Nephron progenitor cell (in vitro differentiated cells): Measurements from ENCODE around the gene SLC4A1AP.

Experiments used
- DNase-seq: peaks from one replicate; pipeline ENCODE4 v3.0.0; 2021
- H3K27ac Mint-ChIP-seq: 2 replicates; pipeline ENCODE4 v1.8.0; 2021; ENCODE audit warnings: mild to moderate bottlenecking, moderate library complexity, mixed read lengths
- H3K27me3 Mint-ChIP-seq: 2 replicates; pipeline ENCODE4 v1.8.0; 2021; ENCODE audit warnings: mild to moderate bottlenecking, low read depth, mixed read lengths; ENCODE audit not compliant: poor library complexity
- H3K36me3 Mint-ChIP-seq: 2 replicates; pipeline ENCODE4 v1.8.0; 2021; ENCODE audit warnings: low read depth, mixed read lengths
- H3K4me1 Mint-ChIP-seq: 2 replicates; pipeline ENCODE4 v1.8.0; 2021; ENCODE audit warnings: mixed read lengths
- H3K4me3 Mint-ChIP-seq: 2 replicates; pipeline ENCODE4 v1.8.0; 2021; ENCODE audit warnings: mild to moderate bottlenecking, moderate library complexity, mixed read lengths
- H3K9me3 Mint-ChIP-seq: 2 replicates; pipeline ENCODE4 v1.8.0; 2021; ENCODE audit warnings: mild to moderate bottlenecking, moderate library complexity, mixed read lengths
- TF ChIP-seq, protein P1 (sequence below): fragments of 200-600 bp; sonication (generic); IDR thresholded peaks from 2 replicates; pipeline ENCODE4 v1.5.0; 2021; ENCODE audit warnings: antibody characterized with exemption

SLC4A1AP gene

DNA sequence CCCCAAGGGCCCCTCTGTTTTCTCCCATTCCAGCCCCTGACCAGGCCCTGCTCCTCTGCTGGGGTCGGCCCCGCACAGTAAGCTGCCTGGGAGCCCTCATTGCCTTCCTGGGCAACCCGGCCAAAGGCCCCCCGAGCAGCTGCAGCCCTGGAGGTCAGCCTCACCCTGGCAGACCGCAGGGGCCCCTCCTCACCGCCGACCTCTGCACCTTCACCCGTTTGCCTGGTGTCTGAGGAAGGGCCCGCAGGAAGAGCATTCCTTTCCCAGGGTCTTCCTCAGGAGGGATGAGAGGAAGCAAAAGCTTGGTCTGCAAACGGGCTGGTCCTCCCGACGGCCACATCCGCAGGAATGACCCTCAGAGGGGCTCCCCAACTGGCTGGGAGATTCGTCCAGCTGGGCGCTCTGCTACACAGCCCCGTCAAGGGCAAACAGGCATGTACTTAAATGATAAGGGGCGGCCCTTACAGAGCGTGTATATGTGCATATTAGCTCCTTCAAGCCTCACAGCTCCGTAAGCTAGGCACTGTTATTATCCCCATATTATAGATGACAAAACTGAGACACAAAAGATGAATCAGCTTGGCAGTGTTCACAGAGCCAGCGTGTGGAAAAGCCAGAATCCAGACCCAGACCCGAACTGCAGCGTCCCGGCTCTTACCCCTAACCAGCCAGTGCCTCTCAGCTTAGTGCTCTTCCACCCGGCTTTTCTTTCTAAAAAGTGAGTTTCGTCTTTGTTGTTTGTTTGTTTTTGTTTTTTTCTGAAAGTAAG lies 52.8 kb downstream of the SLC4A1AP start:
- Mint-ChIP-seq H3K27me3 (peaks cover 13% of the 10 kb centered on the region), H3K4me1 (peaks cover 34% of the 10 kb centered on the region), H3K4me3 (peak overlapping the region; percentile 72), H3K27ac (no peak overlapping the region), H3K9me3 (no peaks in the 10 kb centered on the region), H3K36me3 (no peaks in the 10 kb centered on the region)
- TF ChIP-seq, protein P1, sequence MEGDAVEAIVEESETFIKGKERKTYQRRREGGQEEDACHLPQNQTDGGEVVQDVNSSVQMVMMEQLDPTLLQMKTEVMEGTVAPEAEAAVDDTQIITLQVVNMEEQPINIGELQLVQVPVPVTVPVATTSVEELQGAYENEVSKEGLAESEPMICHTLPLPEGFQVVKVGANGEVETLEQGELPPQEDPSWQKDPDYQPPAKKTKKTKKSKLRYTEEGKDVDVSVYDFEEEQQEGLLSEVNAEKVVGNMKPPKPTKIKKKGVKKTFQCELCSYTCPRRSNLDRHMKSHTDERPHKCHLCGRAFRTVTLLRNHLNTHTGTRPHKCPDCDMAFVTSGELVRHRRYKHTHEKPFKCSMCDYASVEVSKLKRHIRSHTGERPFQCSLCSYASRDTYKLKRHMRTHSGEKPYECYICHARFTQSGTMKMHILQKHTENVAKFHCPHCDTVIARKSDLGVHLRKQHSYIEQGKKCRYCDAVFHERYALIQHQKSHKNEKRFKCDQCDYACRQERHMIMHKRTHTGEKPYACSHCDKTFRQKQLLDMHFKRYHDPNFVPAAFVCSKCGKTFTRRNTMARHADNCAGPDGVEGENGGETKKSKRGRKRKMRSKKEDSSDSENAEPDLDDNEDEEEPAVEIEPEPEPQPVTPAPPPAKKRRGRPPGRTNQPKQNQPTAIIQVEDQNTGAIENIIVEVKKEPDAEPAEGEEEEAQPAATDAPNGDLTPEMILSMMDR = no peak
- peak; percentile 30 for DNase-seq

DNA sequence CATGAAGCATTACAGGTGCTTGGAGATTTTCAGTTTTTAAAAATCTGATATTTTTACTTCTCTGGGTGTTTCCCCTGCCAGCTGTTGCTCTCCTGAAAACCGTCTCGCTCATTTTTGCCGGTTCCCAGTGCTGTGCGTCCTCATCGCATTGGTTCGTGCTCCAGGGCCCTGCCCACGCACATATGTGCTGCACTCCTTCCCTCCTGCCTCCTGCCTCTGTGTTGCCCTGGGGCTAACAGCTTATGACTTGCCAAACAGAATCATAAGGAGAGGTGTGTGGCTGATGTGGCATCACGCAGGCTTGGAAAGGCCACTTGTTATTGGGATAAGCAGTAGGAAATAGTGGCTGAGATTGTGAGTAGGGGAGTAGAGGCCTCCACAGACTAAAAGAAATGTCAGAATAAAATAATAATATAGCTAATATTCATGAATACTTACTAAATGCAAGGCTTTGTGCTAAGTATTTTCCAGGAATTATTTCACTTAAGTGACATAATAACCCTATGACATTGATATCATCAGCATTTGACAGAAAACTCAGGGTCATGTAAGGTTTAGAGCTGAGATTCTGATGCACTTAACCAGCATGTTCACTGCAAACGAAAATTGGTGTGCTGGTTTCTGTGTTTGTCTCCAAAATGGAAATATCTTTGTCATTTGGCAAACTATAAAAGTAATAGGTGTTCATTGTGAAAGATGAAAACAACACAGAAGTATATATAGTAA lies 53.5 kb downstream of the SLC4A1AP start:
- peak; percentile 21 for DNase-seq
- no peak overlapping the region for H3K27ac Mint-ChIP-seq
- no peaks in the 10 kb centered on the region for H3K9me3 Mint-ChIP-seq
- H3K4me1 Mint-ChIP-seq = peaks cover 31% of the 10 kb centered on the region
- no peaks in the 10 kb centered on the region for H3K36me3 Mint-ChIP-seq
- peaks cover 10% of the 10 kb centered on the region for H3K27me3 Mint-ChIP-seq
- TF ChIP-seq, protein P1 = no peak
- peak overlapping the region; percentile 72 for H3K4me3 Mint-ChIP-seq

DNA sequence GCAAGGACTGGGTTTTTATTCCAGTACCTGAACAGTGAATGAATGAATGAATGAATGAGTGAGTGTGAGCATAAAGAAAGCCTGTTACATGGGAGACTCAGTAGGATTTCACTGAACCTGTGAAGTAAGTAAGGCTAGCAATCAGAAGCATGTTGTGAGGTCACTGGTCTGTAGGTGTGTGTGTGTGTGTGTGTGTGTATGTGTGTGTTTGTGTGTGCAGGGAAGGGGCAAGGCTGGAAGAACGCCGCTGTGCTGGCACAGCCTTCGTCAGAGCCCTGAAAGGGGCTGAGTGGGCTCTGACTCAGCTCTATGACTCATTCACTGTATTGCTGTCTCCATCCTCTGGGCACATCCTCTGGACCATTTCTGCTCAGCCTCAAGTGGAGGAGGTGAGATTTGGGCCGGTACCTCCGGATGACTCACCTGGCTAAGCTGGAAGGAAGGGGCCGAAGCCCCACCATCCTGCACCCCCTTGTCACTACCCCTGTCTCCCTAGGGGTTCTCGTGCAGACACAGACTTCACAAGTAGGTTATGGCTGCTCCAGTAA lies 56.4 kb downstream of the SLC4A1AP start:
- TF ChIP-seq, protein P1 = no peak
- no peaks in the 10 kb centered on the region for H3K36me3 Mint-ChIP-seq
- H3K4me3 Mint-ChIP-seq = no peak overlapping the region
- DNase-seq = no peak
- peaks cover 6% of the 10 kb centered on the region for H3K27me3 Mint-ChIP-seq
- peaks cover 30% of the 10 kb centered on the region for H3K4me1 Mint-ChIP-seq
- no peak overlapping the region for H3K27ac Mint-ChIP-seq
- no peaks in the 10 kb centered on the region for H3K9me3 Mint-ChIP-seq

DNA sequence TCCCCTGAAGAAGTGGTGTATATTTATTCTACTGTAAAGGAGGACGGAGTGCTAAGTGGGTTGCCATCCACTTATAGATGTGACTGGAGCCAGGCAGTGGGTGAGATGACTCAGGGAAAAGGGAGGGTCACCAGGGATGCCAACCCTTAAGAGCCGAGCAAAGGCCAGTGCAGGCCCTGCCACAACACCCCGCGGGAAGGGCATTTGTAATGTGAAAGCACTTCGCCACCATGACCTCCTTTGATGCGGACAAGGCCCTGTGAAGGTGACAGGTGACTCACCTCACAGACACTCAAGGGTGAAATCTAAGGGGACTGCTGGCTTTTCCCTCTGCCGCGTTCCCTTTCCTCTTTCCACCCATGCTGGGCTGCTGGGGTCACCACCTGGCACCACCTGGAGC lies 57.6 kb downstream of the SLC4A1AP start:
- Mint-ChIP-seq H3K4me3 (no peak overlapping the region), H3K27ac (no peak overlapping the region), H3K4me1 (peaks cover 31% of the 10 kb centered on the region), H3K27me3 (peaks cover 6% of the 10 kb centered on the region), H3K9me3 (no peaks in the 10 kb centered on the region), H3K36me3 (no peaks in the 10 kb centered on the region)
- TF ChIP-seq, protein P1 = no peak
- DNase-seq = no peak

DNA sequence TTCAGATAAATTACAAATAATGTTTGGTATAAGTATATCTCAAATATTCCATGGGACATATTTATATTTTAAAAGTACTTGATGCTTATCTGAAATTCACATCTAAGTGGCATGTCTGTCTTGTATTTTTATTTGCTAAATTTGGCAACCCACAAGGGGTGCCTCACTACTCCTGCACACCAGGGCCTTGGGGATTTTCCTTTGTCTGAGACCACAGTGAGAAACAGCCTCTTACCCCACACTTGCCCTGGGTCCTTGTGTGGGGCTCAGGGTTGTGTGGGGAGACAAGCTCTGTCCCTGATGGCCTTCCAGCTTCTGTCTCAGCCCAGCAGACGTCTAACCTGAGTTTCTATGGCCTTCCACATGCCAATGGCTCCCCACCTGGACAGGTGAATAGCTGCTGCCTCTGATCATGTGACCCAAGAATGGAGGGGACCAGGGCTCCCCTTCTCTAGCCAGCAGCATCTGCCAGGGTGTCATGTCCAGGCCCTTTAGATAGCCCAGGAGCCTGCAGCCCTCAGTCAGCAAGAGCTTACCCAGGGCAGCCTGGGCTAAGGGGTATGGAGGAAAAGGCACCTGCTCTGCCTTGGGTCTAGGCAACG lies 58.3 kb downstream of the SLC4A1AP start:
- Mint-ChIP-seq H3K27ac (no peak overlapping the region), H3K27me3 (peaks cover 7% of the 10 kb centered on the region), H3K4me1 (peaks cover 25% of the 10 kb centered on the region), H3K36me3 (no peaks in the 10 kb centered on the region), H3K9me3 (no peaks in the 10 kb centered on the region), H3K4me3 (no peak overlapping the region)
- DNase-seq = no peak
- TF ChIP-seq, protein P1 = no peak
